Ovary (tissue), 9 donors: ENCODE measurements around the gene ILF3. TPM values are rescaled to one million over a fixed set of nuclear protein-coding genes. Genes with fewer than 3 reads are reported as not detected.

Experiments
- DNase-seq, 5 donors: peaks; one replicate each; pipeline ENCODE4 v3.0.0-alpha.2; 2019 to 2020
- H3K27ac ChIP-seq, 2 donors: fragments of 200-600 bp; one replicate each; pipeline versions ENCODE4 v1.5.1 to v1.8.0; 2019 to 2022
- H3K27me3 ChIP-seq: fragments of 200-600 bp; one replicate; pipeline ENCODE4 v1.8.0; 2022
- H3K36me3 ChIP-seq: fragments of 200-600 bp; sonication (generic); one replicate; pipeline ENCODE4 v1.5.1; 2019
- H3K4me1 ChIP-seq: one replicate; pipeline ENCODE4 v1.8.1; 2013; ENCODE audit warnings: mild to moderate bottlenecking, moderate library complexity; ENCODE audit not compliant: insufficient read depth
- H3K4me3 ChIP-seq: fragments of 200-600 bp; sonication (generic); one replicate; pipeline ENCODE4 v1.5.1; 2017
- H3K9me3 ChIP-seq, 2 donors: fragments of 200-600 bp in 1 of 2; sonication (generic) in 1 of 2; one replicate each; pipeline versions ENCODE4 v1.5.1 to v1.8.1; 2013 to 2019; ENCODE audit warnings: mild to moderate bottlenecking in 1 of 2, moderate library complexity in 1 of 2
- EP300 ChIP-seq: sonication (generic); formaldehyde crosslinking; IDR thresholded peaks from one replicate; pipeline ENCODE4 v1.6.1; 2017; ENCODE audit warnings: antibody characterized with exemption
- POLR2A ChIP-seq: fragments of 450-650 bp; IDR thresholded peaks from one replicate; pipeline ENCODE4 v1.6.1; 2017; ENCODE audit warnings: antibody characterized with exemption, mild to moderate bottlenecking, moderate library complexity
- WGBS, 3 donors: extraction: QIAGEN DNeasy Blood & Tissue Kit in 1 of 3; methylation state at CpG; one replicate each; pipeline versions ENCODE4 v1.1.5 to v1.1.7; 2013 to 2017; 5-methylcytosine and 5-hydroxymethylcytosine counted together
- intact Hi-C, 4 donors: fragments of 100-400 bp; cut with DNase I; formaldehyde crosslinking; loops; one replicate each; pipeline versions ENCODE4 v1.11.0 to v1.15.1; 2022 to 2023
- polyA plus RNA-seq, 2 donors: library from polyadenylated mRNA; stranded (reverse); fragments of 200-250 nt in 1 of 2; fragments of 350-450 nt in 1 of 2; fragmentation: Illumina TruSeq in 1 of 2; extraction: RNeasy Lipid Tissue Mini Kit (QIAGEN cat#74804) in 1 of 2; gene quantifications; one replicate each; pipeline ENCODE4 v1.2.3, GENCODE V29; 2013 to 2014
- total RNA-seq, 7 donors: library from RNA; depleted of rRNA in 2 of 7; stranded (reverse); fragments of >200 nt in 2 of 7; fragmentation: NEBNext Ultra II Directional in 3 of 7; extraction: Animal tissue kit (Norgen Biotek cat#: 25700) in 3 of 7; gene quantifications; one replicate each; pipeline versions ENCODE4 v1.1.0 to v1.2.4, GENCODE V29; 2016 to 2023
- TF ChIP-seq, protein P1 (sequence below), 3 donors: fragments of 450-650 bp in 2 of 3; fragments of 200-600 bp in 1 of 3; IDR thresholded peaks; one replicate each; pipeline versions ENCODE4 v1.5.1 to v1.8.0; 2016 to 2022; ENCODE audit warnings: antibody characterized with exemption in 3 of 3, mild to moderate bottlenecking in 1 of 3
- donor health status: DM: no; HTN: no; CAD: no; lungs with moderate emphysema.
- donor health status: DM: no; HTN: no; CAD: no.
- donor health status: Bipolar disorder and iron deficiency.
- donor health status: DM: yes; HTN: yes; CAD: no.
- donor health status: DM: no; HTN: no; CAD: no.
- donor health status: DM: yes; HTN: yes; CAD: no.

Gene ILF3
- total and polyA plus RNA-seq, 9 donors, result 90.0 to 295 (median 227) TPM

DNA sequence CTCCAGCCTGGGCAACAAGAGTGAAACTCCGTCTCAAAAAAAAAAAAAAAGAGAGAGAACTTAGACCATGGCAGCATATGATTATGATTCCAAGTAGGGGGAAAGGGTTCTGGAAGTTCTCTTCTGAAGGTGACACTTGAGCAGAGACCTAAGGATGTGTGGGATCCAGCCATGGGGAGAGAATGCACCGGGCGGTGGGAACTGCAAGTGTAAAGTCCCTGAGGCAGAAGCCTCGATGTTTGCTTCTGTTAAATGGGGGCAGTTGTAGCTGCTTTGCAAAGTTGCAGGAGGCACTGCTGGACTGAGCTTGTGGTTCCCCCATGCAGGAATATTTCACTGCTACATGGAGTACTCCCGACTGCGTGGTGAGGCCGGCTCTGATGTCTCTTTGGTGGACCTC is 19.7 kb upstream of the ILF3 start:
- Histone ChIP-seq H3K9me3 (no peaks in the 10 kb centered on the region), H3K27ac (no peak overlapping the region), H3K36me3 (no peaks in the 10 kb centered on the region), H3K27me3 (no peaks in the 10 kb centered on the region), H3K4me3 (no peak overlapping the region), H3K4me1 (no peaks in the 10 kb centered on the region)
- intact Hi-C loops, result no loop called here
- TF ChIP-seq EP300 (no peak), POLR2A (no peak)
- TF ChIP-seq, protein P1, sequence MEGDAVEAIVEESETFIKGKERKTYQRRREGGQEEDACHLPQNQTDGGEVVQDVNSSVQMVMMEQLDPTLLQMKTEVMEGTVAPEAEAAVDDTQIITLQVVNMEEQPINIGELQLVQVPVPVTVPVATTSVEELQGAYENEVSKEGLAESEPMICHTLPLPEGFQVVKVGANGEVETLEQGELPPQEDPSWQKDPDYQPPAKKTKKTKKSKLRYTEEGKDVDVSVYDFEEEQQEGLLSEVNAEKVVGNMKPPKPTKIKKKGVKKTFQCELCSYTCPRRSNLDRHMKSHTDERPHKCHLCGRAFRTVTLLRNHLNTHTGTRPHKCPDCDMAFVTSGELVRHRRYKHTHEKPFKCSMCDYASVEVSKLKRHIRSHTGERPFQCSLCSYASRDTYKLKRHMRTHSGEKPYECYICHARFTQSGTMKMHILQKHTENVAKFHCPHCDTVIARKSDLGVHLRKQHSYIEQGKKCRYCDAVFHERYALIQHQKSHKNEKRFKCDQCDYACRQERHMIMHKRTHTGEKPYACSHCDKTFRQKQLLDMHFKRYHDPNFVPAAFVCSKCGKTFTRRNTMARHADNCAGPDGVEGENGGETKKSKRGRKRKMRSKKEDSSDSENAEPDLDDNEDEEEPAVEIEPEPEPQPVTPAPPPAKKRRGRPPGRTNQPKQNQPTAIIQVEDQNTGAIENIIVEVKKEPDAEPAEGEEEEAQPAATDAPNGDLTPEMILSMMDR (IDR thresholded peaks at IDR 0.05), result no peak
- 88 to 91% (median 89%) methylated on average over 7 of the region's 7 CpGs for WGBS, 3 donors
- DNase-seq, result no peak

DNA sequence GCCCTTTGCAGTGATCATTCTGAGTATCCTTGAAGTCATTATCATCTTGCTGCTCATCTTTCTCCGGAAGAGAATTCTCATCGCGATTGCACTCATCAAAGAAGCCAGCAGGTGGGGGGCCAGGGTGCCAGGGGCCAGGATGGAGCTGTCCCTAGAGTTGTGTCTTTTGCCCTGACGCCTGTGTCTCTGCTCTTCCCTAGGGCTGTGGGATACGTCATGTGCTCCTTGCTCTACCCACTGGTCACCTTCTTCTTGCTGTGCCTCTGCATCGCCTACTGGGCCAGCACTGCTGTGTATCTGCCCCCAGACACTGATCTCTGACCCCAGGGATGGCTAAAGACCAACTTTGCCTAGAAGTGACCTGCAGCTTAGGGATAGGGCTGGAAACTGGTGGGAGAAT is 19.2 kb upstream of the ILF3 start:
- Histone ChIP-seq H3K27me3 (no peaks in the 10 kb centered on the region), H3K4me3 (no peak overlapping the region), H3K4me1 (no peaks in the 10 kb centered on the region), H3K27ac (no peak overlapping the region), H3K9me3 (no peaks in the 10 kb centered on the region), H3K36me3 (no peaks in the 10 kb centered on the region)
- DNase-seq, result no peak
- no peak for TF ChIP-seq POLR2A
- 71 to 83% (median 80%) methylated on average over 6 of the region's 6 CpGs for WGBS, 3 donors
- intact Hi-C loops, result no loop called here

DNA sequence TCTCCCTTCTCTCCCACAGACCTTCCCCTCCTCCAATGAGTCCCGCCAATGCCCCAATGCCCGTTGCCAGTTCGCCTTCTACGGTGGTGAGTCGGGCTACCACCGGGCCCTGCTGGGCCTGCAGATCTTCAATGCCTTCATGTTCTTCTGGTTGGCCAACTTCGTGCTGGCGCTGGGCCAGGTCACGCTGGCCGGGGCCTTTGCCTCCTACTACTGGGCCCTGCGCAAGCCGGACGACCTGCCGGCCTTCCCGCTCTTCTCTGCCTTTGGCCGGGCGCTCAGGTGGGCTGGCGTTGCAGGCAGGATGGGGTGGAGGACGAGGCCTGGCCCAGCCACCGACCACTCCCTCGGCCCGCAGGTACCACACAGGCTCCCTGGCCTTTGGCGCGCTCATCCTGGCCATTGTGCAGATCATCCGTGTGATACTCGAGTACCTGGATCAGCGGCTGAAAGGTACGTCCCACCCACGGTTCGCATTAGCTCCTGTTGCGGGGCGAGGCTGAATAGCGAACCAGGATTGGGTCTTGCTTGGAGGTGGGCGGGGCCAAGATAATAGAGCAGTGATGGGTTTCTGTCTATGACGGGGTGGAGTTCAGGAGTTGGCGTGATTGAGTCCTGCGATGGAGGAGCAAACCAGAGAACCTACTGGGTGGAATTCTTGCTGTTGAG is 17.7 kb upstream of the ILF3 start:
- TF ChIP-seq, protein P1 (IDR thresholded peaks at IDR 0.05), result no peak
- no peak for TF ChIP-seq POLR2A
- no peak for TF ChIP-seq EP300
- Histone ChIP-seq H3K9me3 (no peaks in the 10 kb centered on the region), H3K4me3 (no peak overlapping the region), H3K36me3 (no peaks in the 10 kb centered on the region), H3K4me1 (no peaks in the 10 kb centered on the region), H3K27me3 (no peaks in the 10 kb centered on the region), H3K27ac (no peak overlapping the region)
- 85 to 88% (median 87%) methylated on average over 37 of the region's 37 CpGs for WGBS, 3 donors
- DNase-seq, result no peak
- intact Hi-C loops, result no loop called here

DNA sequence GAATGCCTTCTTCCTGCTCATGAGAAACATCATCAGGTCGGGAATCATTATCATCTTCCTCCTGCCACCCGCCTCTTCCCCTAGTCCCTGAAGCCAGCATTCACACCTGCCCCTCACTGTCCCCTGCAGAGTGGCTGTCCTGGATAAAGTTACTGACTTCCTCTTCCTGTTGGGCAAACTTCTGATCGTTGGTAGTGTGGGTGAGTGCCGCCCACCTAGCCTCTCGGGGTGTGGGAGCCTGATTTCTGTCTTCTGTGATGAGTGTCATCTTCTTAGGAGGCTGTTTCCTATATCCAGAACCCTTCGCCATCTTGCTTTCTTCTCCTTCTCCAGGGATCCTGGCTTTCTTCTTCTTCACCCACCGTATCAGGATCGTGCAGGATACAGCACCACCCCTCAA is 16.3 kb upstream of the ILF3 start:
- WGBS, 3 donors, result 76 to 77% (median 76%) methylated on average over 8 of the region's 8 CpGs
- intact Hi-C loops, result no loop called here
- Histone ChIP-seq H3K27me3 (no peaks in the 10 kb centered on the region), H3K4me3 (no peak overlapping the region), H3K4me1 (no peaks in the 10 kb centered on the region), H3K36me3 (no peaks in the 10 kb centered on the region), H3K9me3 (no peaks in the 10 kb centered on the region), H3K27ac (no peak overlapping the region)
- TF ChIP-seq, protein P1 (IDR thresholded peaks at IDR 0.05), result no peak
- TF ChIP-seq EP300, result no peak
- TF ChIP-seq POLR2A, result no peak
- DNase-seq, result no peak

DNA sequence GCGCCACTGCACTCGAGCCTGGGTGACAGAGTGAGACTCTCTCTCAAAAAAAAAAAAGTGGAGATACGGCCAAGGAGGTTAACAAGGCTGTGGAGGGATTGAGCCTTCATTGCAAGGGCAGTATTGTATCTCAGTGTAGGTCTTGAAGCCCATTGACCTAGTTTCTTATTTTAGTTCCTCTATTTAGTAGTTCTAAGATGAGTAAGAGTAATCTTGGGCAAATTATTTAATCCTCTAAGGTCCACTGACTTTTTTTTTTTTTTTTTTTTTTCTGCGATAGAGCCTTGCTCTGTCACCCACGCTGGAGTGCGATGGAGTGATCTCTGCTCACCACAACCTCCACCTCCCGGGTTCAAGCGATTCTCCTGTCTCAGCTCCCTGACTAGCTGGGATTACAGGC is 14.3 kb upstream of the ILF3 start:
- no peak for DNase-seq
- no peaks in the 10 kb centered on the region for H3K27me3 ChIP-seq
- H3K27ac ChIP-seq, result no peak overlapping the region
- no peaks in the 10 kb centered on the region for H3K36me3 ChIP-seq
- TF ChIP-seq POLR2A (no peak), EP300 (no peak)
- TF ChIP-seq, protein P1 (IDR thresholded peaks at IDR 0.05), result no peak
- intact Hi-C loops, result no loop called here
- H3K4me1 ChIP-seq, result no peaks in the 10 kb centered on the region
- no peaks in the 10 kb centered on the region for H3K9me3 ChIP-seq
- WGBS, 3 donors, result 81 to 89% (median 85%) methylated on average over 8 of the region's 8 CpGs
- H3K4me3 ChIP-seq, result no peak overlapping the region
